H1 (cell line): Measurements from ENCODE around the gene PCDH9. TPM values are rescaled to one million over a fixed set of nuclear protein-coding genes. Genes with fewer than 3 reads are reported as not detected.

Experiments
- CTCF ChIA-PET: fragments of 300-600 bp; sonication (Branson Sonifier 250); formaldehyde crosslinking; loops from one replicate; lab custom pipeline; 2021; ENCODE audit not compliant: partially characterized antibody; lab: Charles Lee
- POLR2A ChIA-PET: fragments of 300-600 bp; sonication (Branson Sonifier 250); formaldehyde crosslinking; loops from one replicate; lab custom pipeline; 2021; ENCODE audit warnings: inconsistent platforms; ENCODE audit not compliant: partially characterized antibody; lab: Charles Lee
- DNase-seq, 2 experiments: peaks; one replicate each; pipeline versions ENCODE4 v3.0.0 to v3.0.0-alpha.2; 2010 to 2022; ENCODE audit warnings: low spot score in 2 of 2, low read depth in 1 of 2, mixed read lengths in 1 of 2
- FAIRE-seq: peaks from 2 replicates; lab custom pipeline; 2011; peaks lifted over from hg19 to GRCh38; lab: Jason Lieb, UNC
- H2AFZ ChIP-seq: 2 replicates; pipeline ENCODE4 v1.8.1; 2012; ENCODE audit warnings: low read length, inconsistent platforms
- H2AK5ac ChIP-seq: 2 replicates; pipeline ENCODE4 v1.6.1; 2013; ENCODE audit warnings: low read depth, low read length
- H2BK120ac ChIP-seq: replicated peaks from 2 replicates; pipeline ENCODE3; 2013; ENCODE audit warnings: low read depth, low read length, inconsistent platforms
- H2BK12ac ChIP-seq: 2 replicates; pipeline ENCODE4 v1.6.1; 2013; ENCODE audit warnings: low read depth, low read length
- H2BK15ac ChIP-seq: 2 replicates; pipeline ENCODE4 v1.6.1; 2013; ENCODE audit warnings: low read length
- H2BK20ac ChIP-seq: 2 replicates; pipeline ENCODE4 v1.6.1; 2013; ENCODE audit warnings: low read length
- H2BK5ac ChIP-seq: 2 replicates; pipeline ENCODE4 v1.6.1; 2013; ENCODE audit warnings: low read depth, low read length
- H3K14ac ChIP-seq: 2 replicates; pipeline ENCODE4 v1.6.1; 2013; ENCODE audit warnings: inconsistent platforms; ENCODE audit not compliant: insufficient read length
- H3K18ac ChIP-seq: 2 replicates; pipeline ENCODE4 v1.6.1; 2013; ENCODE audit warnings: low read length; ENCODE audit errors: extremely low read depth
- H3K23ac ChIP-seq: 2 replicates; pipeline ENCODE4 v1.6.1; 2013; ENCODE audit warnings: inconsistent platforms; ENCODE audit not compliant: insufficient read length
- H3K23me2 ChIP-seq: 2 replicates; pipeline ENCODE4 v1.6.1; 2013; ENCODE audit warnings: low read depth, low read length
- H3K27ac ChIP-seq: 2 replicates; pipeline ENCODE4 v1.6.1; 2011; ENCODE audit warnings: low read depth, low read length, inconsistent platforms
- H3K27me3 ChIP-seq, 4 experiments: replicated peaks in 1 of 4; 1 replicate in 1 of 4; 2 replicates in 3 of 4; pipeline versions ENCODE4 v1.6.1 to v1.8.1; 2011 to 2013; ENCODE audit warnings: low read length in 3 of 4, mild to moderate bottlenecking in 3 of 4, inconsistent platforms in 2 of 4, mixed read lengths in 2 of 4, moderate library complexity in 1 of 4; ENCODE audit not compliant: control insufficient read depth in 3 of 4, insufficient read depth in 3 of 4; ENCODE audit errors: extremely low read depth in 1 of 4
- H3K36me3 ChIP-seq, 4 experiments: 2 replicates each; pipeline versions ENCODE4 v1.6.1 to v1.8.1; 2011 to 2013; ENCODE audit warnings: mild to moderate bottlenecking in 4 of 4, low read length in 3 of 4, moderate library complexity in 2 of 4, control low read depth in 1 of 4, inconsistent platforms in 1 of 4; ENCODE audit not compliant: insufficient read depth in 4 of 4, control insufficient read depth in 2 of 4
- H3K4ac ChIP-seq: replicated peaks from 2 replicates; pipeline ENCODE3; 2013; ENCODE audit warnings: low read length, low read depth, mixed read lengths, inconsistent platforms; ENCODE audit not compliant: insufficient read length
- H3K4me1 ChIP-seq, 4 experiments: replicated peaks in 1 of 4; 1 replicate in 1 of 4; 2 replicates in 3 of 4; pipeline versions ENCODE4 v1.6.1 to v1.8.1; 2011 to 2013; ENCODE audit warnings: low read length in 3 of 4, inconsistent platforms in 2 of 4, mixed read lengths in 1 of 4; ENCODE audit not compliant: insufficient read depth in 4 of 4, control insufficient read depth in 3 of 4
- H3K4me2 ChIP-seq, 2 experiments: 2 replicates each; pipeline versions ENCODE4 v1.6.1 to v1.8.1; 2011 to 2013; ENCODE audit warnings: low read depth in 2 of 2, low read length in 2 of 2, control low read depth in 1 of 2, inconsistent platforms in 1 of 2, mild to moderate bottlenecking in 1 of 2; ENCODE audit not compliant: insufficient read depth in 1 of 2
- H3K4me3 ChIP-seq, 4 experiments: fragments of 200-600, 300-600 bp in 1 of 4; sonication (generic), shearing (Covaris generic), sonication (Bioruptor Twin) in 1 of 4; 2 replicates each; pipeline versions ENCODE4 v1.5.1 to v1.8.1; 2011 to 2016; ENCODE audit warnings: low read length in 4 of 4, low read depth in 3 of 4, control low read depth in 2 of 4, inconsistent platforms in 2 of 4, mild to moderate bottlenecking in 2 of 4, mixed read lengths in 1 of 4, moderate library complexity in 1 of 4; ENCODE audit not compliant: insufficient read depth in 2 of 4; ENCODE audit errors: extremely low read depth in 1 of 4
- H3K56ac ChIP-seq: replicated peaks from 2 replicates; pipeline ENCODE3; 2013; ENCODE audit warnings: low read depth, mild to moderate bottlenecking, mixed read lengths, low read length, inconsistent platforms; ENCODE audit not compliant: insufficient read length
- H3K79me1 ChIP-seq: 2 replicates; pipeline ENCODE4 v1.6.1; 2013; ENCODE audit warnings: low read depth, low read length, control low read depth
- H3K79me2 ChIP-seq, 2 experiments: 2 replicates each; pipeline versions ENCODE4 v1.6.1 to v1.8.1; 2012 to 2013; ENCODE audit warnings: low read length in 2 of 2, mild to moderate bottlenecking in 2 of 2, inconsistent platforms in 1 of 2; ENCODE audit not compliant: insufficient read depth in 2 of 2, control insufficient read depth in 1 of 2
- H3K9ac ChIP-seq, 4 experiments: replicated peaks in 1 of 4; 1 replicate in 1 of 4; 2 replicates in 3 of 4; pipeline versions ENCODE4 v1.6.1 to v1.8.1; 2011 to 2013; ENCODE audit warnings: low read depth in 3 of 4, low read length in 3 of 4, control low read depth in 2 of 4, mild to moderate bottlenecking in 2 of 4, moderate library complexity in 2 of 4, inconsistent platforms in 1 of 4; ENCODE audit errors: extremely low read depth in 1 of 4
- H3K9me3 ChIP-seq, 2 experiments: 2 replicates each; pipeline versions ENCODE4 v1.6.1 to v1.8.1; 2012 to 2013; ENCODE audit warnings: mild to moderate bottlenecking in 2 of 2, moderate library complexity in 2 of 2, control low read depth in 1 of 2, inconsistent platforms in 1 of 2, low read depth in 1 of 2, low read length in 1 of 2, mixed read lengths in 1 of 2; ENCODE audit not compliant: insufficient read depth in 2 of 2
- H4K20me1 ChIP-seq, 2 experiments: replicated peaks in 1 of 2; 2 replicates each; pipeline versions ENCODE3 to v1.8.1; 2011 to 2013; ENCODE audit warnings: inconsistent platforms in 2 of 2, low read length in 2 of 2, mild to moderate bottlenecking in 1 of 2; ENCODE audit not compliant: insufficient read depth in 2 of 2, control insufficient read depth in 1 of 2
- H4K5ac ChIP-seq: 2 replicates; pipeline ENCODE4 v1.6.1; 2013; ENCODE audit warnings: low read length, low read depth, mixed read lengths, inconsistent platforms; ENCODE audit not compliant: insufficient read length
- H4K8ac ChIP-seq: 2 replicates; pipeline ENCODE4 v1.8.0; 2013; ENCODE audit warnings: mild to moderate bottlenecking, moderate library complexity, low read length, inconsistent platforms; ENCODE audit not compliant: insufficient read depth; ENCODE audit errors: extremely low read depth
- H4K91ac ChIP-seq: replicated peaks from 2 replicates; pipeline ENCODE3; 2013; ENCODE audit warnings: low read length, mixed read lengths, inconsistent platforms; ENCODE audit not compliant: insufficient read length
- ASH2L ChIP-seq: fragments of 200-600, 300-600 bp; sonication (generic); IDR thresholded peaks from one replicate; pipeline ENCODE4 v1.7.1; 2017; ENCODE audit warnings: low read length
- CTBP2 ChIP-seq: IDR thresholded peaks from 2 replicates; pipeline ENCODE4 v1.7.0; 2011; ENCODE audit warnings: borderline replicate concordance, mild to moderate bottlenecking, moderate library complexity, mixed read lengths, low read length; ENCODE audit not compliant: insufficient read depth, insufficient read length
- EP300 ChIP-seq, 2 experiments: IDR thresholded peaks; 1 replicate in 1 of 2; 2 replicates in 1 of 2; pipeline ENCODE4 v1.6.1; 2011 to 2012; ENCODE audit warnings: low read depth in 2 of 2, low read length in 2 of 2, mild to moderate bottlenecking in 2 of 2, borderline replicate concordance in 1 of 2, inconsistent platforms in 1 of 2, moderate library complexity in 1 of 2
- KDM4A ChIP-seq: IDR thresholded peaks from one replicate; pipeline ENCODE4 v1.7.1; 2012; ENCODE audit warnings: low read depth, mild to moderate bottlenecking, moderate library complexity, low read length, inconsistent platforms; ENCODE audit not compliant: severe bottlenecking
- RAD21 ChIP-seq, 2 experiments: IDR thresholded peaks in 1 of 2; conservative IDR thresholded peaks in 1 of 2; 2 replicates each; pipeline ENCODE4 v1.6.1; 2011; ENCODE audit warnings: low read depth in 2 of 2, low read length in 2 of 2, improper control_type of control experiment in 1 of 2, inconsistent platforms in 1 of 2, mild to moderate bottlenecking in 1 of 2, moderate library complexity in 1 of 2
- RNF2 ChIP-seq: fragments of 200-900, 300-1000 bp; sonication (generic); IDR thresholded peaks from 2 replicates; pipeline ENCODE4 v1.7.1; 2016; ENCODE audit warnings: borderline replicate concordance, low read depth, mild to moderate bottlenecking, antibody characterized with exemption, low read length; ENCODE audit not compliant: poor library complexity, severe bottlenecking; ENCODE audit errors: missing control alignments
- SIRT6 ChIP-seq: IDR thresholded peaks from one replicate; pipeline ENCODE4 v1.7.1; 2012; ENCODE audit warnings: low read length, inconsistent platforms
- TAF7 ChIP-seq: optimal IDR thresholded peaks from 2 replicates; pipeline ENCODE3; 2011; ENCODE audit warnings: low read depth, mild to moderate bottlenecking, inconsistent platforms, low read length, moderate library complexity, borderline replicate concordance
- YY1 ChIP-seq: IDR thresholded peaks from 2 replicates; pipeline ENCODE4 v1.6.1; 2011; ENCODE audit warnings: low read depth, mild to moderate bottlenecking, low read length
- polyA plus RNA-seq, 7 experiments: library from polyadenylated mRNA; depleted of rRNA in 3 of 7; stranded (reverse) in 5 of 7; unstranded in 2 of 7; fragments of >200 nt in 5 of 7; fragments of 200-250 nt in 2 of 7; gene quantifications; 1 replicate in 5 of 7; 2 replicates in 1 of 7; 4 replicates in 1 of 7; pipeline versions ENCODE4 v1.2.1 to v1.2.3, GENCODE V29; 2011 to 2013; ENCODE audit warnings: missing spikeins in 2 of 7, mixed read lengths in 2 of 7
- total RNA-seq: library from RNA; stranded (reverse); fragmentation: NEBNext Ultra II Directional; extraction: Animal tissue kit (Norgen Biotek cat#: 25700); gene quantifications from 2 replicates; pipeline ENCODE4 v1.2.1, GENCODE V29; 2021
- TF ChIP-seq, protein P1 (sequence below): IDR thresholded peaks from 2 replicates; pipeline ENCODE4 v1.6.1; 2011; ENCODE audit warnings: low read length, improper control_type of control experiment

The PCDH9 gene
- total and polyA plus RNA-seq, 2 of the 8 experiments (the other 6 are each of a cell fraction or from before 2014, with no cell fraction given), result 0.12 to 0.60 TPM

DNA sequence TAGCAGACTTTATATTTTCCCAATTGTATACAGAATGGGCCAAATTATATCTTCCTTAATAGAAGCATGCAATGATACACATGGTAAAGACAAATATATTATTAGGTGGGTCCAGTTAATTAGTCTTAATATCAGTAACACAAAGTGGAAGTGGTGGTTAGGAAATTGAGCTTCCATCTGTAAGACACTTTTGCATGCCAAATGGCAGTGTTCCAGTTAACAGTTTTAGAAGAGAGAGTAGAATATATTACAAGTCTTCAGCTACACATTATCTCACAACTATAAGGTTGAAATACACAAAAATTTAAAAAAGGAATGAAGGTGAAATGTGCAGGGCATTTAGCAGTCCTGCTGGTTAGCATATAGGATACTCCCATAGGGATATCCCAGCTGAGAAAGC, 536.5 kb downstream of the PCDH9 start:
- Histone ChIP-seq H3K36me3 (no peaks in the 10 kb centered on the region), H2BK5ac (no peak overlapping the region), H3K9ac (no peak overlapping the region), H3K18ac (no peak overlapping the region), H4K5ac (no peak overlapping the region), H3K4me1 (no peaks in the 10 kb centered on the region), H3K27ac (no peak overlapping the region), H4K8ac (no peak overlapping the region), H3K79me2 (no peaks in the 10 kb centered on the region), H3K23ac (no peak overlapping the region), H2AK5ac (no peak overlapping the region), H3K4me2 (no peak overlapping the region), H4K91ac (no peak overlapping the region), H3K23me2 (no peaks in the 10 kb centered on the region), H3K56ac (no peak overlapping the region), H2BK120ac (no peak overlapping the region), H3K79me1 (no peaks in the 10 kb centered on the region), H2AFZ (no peak overlapping the region), H2BK12ac (no peak overlapping the region), H3K4ac (no peak overlapping the region), H3K9me3 (no peaks in the 10 kb centered on the region), H3K14ac (no peak overlapping the region), H2BK15ac (no peak overlapping the region), H4K20me1 (no peaks in the 10 kb centered on the region), H3K27me3 (no peaks in the 10 kb centered on the region), H3K4me3 (no peak overlapping the region), H2BK20ac (no peak overlapping the region)
- no peak for FAIRE-seq
- ChIA-PET CTCF (no interaction called here), POLR2A (no interaction called here)
- DNase-seq, result no peak
- TF ChIP-seq, protein P1, sequence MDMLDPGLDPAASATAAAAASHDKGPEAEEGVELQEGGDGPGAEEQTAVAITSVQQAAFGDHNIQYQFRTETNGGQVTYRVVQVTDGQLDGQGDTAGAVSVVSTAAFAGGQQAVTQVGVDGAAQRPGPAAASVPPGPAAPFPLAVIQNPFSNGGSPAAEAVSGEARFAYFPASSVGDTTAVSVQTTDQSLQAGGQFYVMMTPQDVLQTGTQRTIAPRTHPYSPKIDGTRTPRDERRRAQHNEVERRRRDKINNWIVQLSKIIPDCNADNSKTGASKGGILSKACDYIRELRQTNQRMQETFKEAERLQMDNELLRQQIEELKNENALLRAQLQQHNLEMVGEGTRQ, result no peak
- TF ChIP-seq RNF2 (no peak), YY1 (no peak), TAF7 (no peak), SIRT6 (no peak), RAD21 (IDR thresholded peaks at IDR 0.05 in 1 of 2, conservative IDR thresholded peaks at IDR 0.05 in 1 of 2; ENCODE audit: low read depth in 2 of 2, low read length in 2 of 2) (no peak), CTBP2 (no peak), EP300 (IDR thresholded peaks at IDR 0.05; ENCODE audit: borderline replicate concordance in 1 of 2, low read depth in 2 of 2, low read length in 2 of 2) (no peak), KDM4A (no peak), ASH2L (no peak)
